NCI-H2227 treated with DMSO at 0.1 percent for 48 hours (cell line): Measurements from ENCODE around the gene DLL4.
A peak's percentile ranks its signal among the peaks of the same experiment; 100 is the strongest.

Source experiments
- DNase-seq: peaks from one replicate; lab custom pipeline; 2025; lab: John Stamatoyannopoulos, UW

Gene DLL4

GRCh38 chr15:40926659-40927494 is 2.3 kb upstream of the DLL4 start:
- DNase-seq = no peak

- no peak for DNase-seq
Observed at GRCh38 chr15:40927495-40927872, 1.7 kb upstream of the DLL4 start.

- peak; percentile 13 for DNase-seq
Observed at GRCh38 chr15:40927873-40928806, 1.0 kb upstream of the DLL4 start.

GRCh38 chr15:40929660-40930429 is 705 bp downstream of the DLL4 start:
- no peak for DNase-seq

- DNase-seq = peak; percentile 4
Observed at GRCh38 chr15:40930430-40931299, 1.5 kb downstream of the DLL4 start.

- DNase-seq = no peak
Observed at GRCh38 chr15:40931300-40932142, 2.4 kb downstream of the DLL4 start.

- no peak for DNase-seq
Observed at GRCh38 chr15:40932156-40932555, 3.0 kb downstream of the DLL4 start.

GRCh38 chr15:40932649-40933516 is 3.7 kb downstream of the DLL4 start:
- DNase-seq = no peak

GRCh38 chr15:40933517-40933902 is 4.4 kb downstream of the DLL4 start:
- no peak for DNase-seq

GRCh38 chr15:40934457-40934856 is 5.3 kb downstream of the DLL4 start:
- no peak for DNase-seq

- no peak for DNase-seq
Observed at GRCh38 chr15:40936234-40936708, 7.1 kb downstream of the DLL4 start.

- DNase-seq = no peak
Observed at GRCh38 chr15:40936709-40937666, 7.8 kb downstream of the DLL4 start.

GRCh38 chr15:40937762-40938535 is 8.8 kb downstream of the DLL4 start:
- DNase-seq = no peak

- no peak for DNase-seq
Observed at GRCh38 chr15:40938536-40938870, 9.4 kb downstream of the DLL4 start.

GRCh38 chr15:40940296-40940801 is 11.2 kb downstream of the DLL4 start:
- DNase-seq = no peak

- DNase-seq = no peak
Observed at GRCh38 chr15:40941068-40941527, 12.0 kb downstream of the DLL4 start.
